Ishikawa (cell line): Measurements from ENCODE around the gene COL24A1.

ENCODE experiments used
- CEBPB ChIP-seq: IDR thresholded peaks from 2 replicates; pipeline ENCODE4 v1.6.1; 2012
- EP300 ChIP-seq: IDR thresholded peaks from 2 replicates; pipeline ENCODE4 v1.6.1; 2012; ENCODE audit warnings: borderline replicate concordance
- FOXM1 ChIP-seq: IDR thresholded peaks from 2 replicates; pipeline ENCODE4 v1.6.1; 2012; ENCODE audit warnings: low read depth, borderline replicate concordance
- NFIC ChIP-seq: IDR thresholded peaks from 2 replicates; pipeline ENCODE4 v1.6.1; 2012
- REST ChIP-seq: IDR thresholded peaks from 2 replicates; pipeline ENCODE4 v1.6.1; 2012; ENCODE audit warnings: low read depth, mild to moderate bottlenecking
- TAF1 ChIP-seq: IDR thresholded peaks from 2 replicates; pipeline ENCODE4 v1.6.1; 2012; ENCODE audit warnings: low read depth, mild to moderate bottlenecking
- YY1 ChIP-seq: IDR thresholded peaks from 2 replicates; pipeline ENCODE4 v1.6.1; 2012; ENCODE audit warnings: low read depth
- ZBTB7A ChIP-seq: IDR thresholded peaks from 2 replicates; pipeline ENCODE4 v1.6.1; 2012; ENCODE audit warnings: low read depth

GRCh38 chr1:85849660-85850059, 306.9 kb downstream of the COL24A1 start:
- TF ChIP-seq TAF1 (no peak), EP300 (no peak), YY1 (no peak), ZBTB7A (no peak), CEBPB (no peak), NFIC (no peak), REST (no peak), FOXM1 (no peak)
